Endothelial cell of umbilical vein (primary cell): ENCODE measurements around the gene DOCK7. TPM values are rescaled to one million over a fixed set of nuclear protein-coding genes. Genes with fewer than 3 reads are reported as not detected.

Experiments
- BruUV-seq: library from RNA; stranded (reverse); fragments of 400-500 nt; replicated peaks from 2 replicates; lab custom pipeline; 2021; lab: Mats Ljungman, UMichigan
- CTCF ChIA-PET: fragments of 300-600, 350-600 bp; sonication (Branson Sonifier 250); formaldehyde crosslinking; loops from one replicate; lab custom pipeline; 2021; ENCODE audit warnings: antibody characterized with exemption, inconsistent platforms; lab: Charles Lee
- POLR2A ChIA-PET: fragments of 300-600, 350-600 bp; sonication (Branson Sonifier 250); formaldehyde crosslinking; loops from one replicate; lab custom pipeline; 2021; ENCODE audit warnings: antibody characterized with exemption, inconsistent platforms; lab: Charles Lee
- DNase-seq: peaks from one replicate; pipeline ENCODE4 v3.0.0-alpha.2; 2011; ENCODE audit warnings: low read depth, low spot score
- FAIRE-seq: peaks from 2 replicates; lab custom pipeline; 2011; peaks lifted over from hg19 to GRCh38; lab: Jason Lieb, UNC
- H2AFZ ChIP-seq: 2 replicates; pipeline ENCODE4 v1.6.0; 2012; ENCODE audit warnings: low read depth, low read length, control low read depth, inconsistent platforms
- H3K27ac ChIP-seq: 2 replicates; pipeline ENCODE4 v1.5.1; 2011; ENCODE audit warnings: low read depth, mild to moderate bottlenecking, control low read depth, low read length, moderate library complexity; ENCODE audit not compliant: insufficient read depth
- H3K27me3 ChIP-seq, 2 experiments: 2 replicates each; pipeline versions ENCODE4 v1.6.0 to v1.6.1; 2011; ENCODE audit warnings: low read length in 2 of 2, mixed read lengths in 1 of 2; ENCODE audit not compliant: control insufficient read depth in 2 of 2, insufficient read depth in 2 of 2
- H3K36me3 ChIP-seq, 2 experiments: 2 replicates in 1 of 2; 3 replicates in 1 of 2; pipeline ENCODE4 v1.5.1; 2011; ENCODE audit warnings: low read length in 2 of 2, mild to moderate bottlenecking in 1 of 2, moderate library complexity in 1 of 2; ENCODE audit not compliant: control insufficient read depth in 2 of 2, insufficient read depth in 2 of 2; ENCODE audit errors: extremely low read depth in 1 of 2
- H3K4me1 ChIP-seq: 3 replicates; pipeline ENCODE4 v1.5.1; 2011; ENCODE audit warnings: mild to moderate bottlenecking, low read length; ENCODE audit not compliant: control insufficient read depth, insufficient read depth; ENCODE audit errors: extremely low read depth
- H3K4me2 ChIP-seq: 2 replicates; pipeline ENCODE4 v1.6.1; 2011; ENCODE audit warnings: low read length, control low read depth, mixed read lengths; ENCODE audit not compliant: insufficient read depth
- H3K4me3 ChIP-seq, 3 experiments: fragments of 200-600 bp in 1 of 3; sonication (generic), shearing (Covaris generic) in 1 of 3; replicated peaks in 1 of 3; 2 replicates each; pipeline ENCODE4 v1.5.1; 2011 to 2016; ENCODE audit warnings: control low read depth in 3 of 3, low read length in 3 of 3, mild to moderate bottlenecking in 2 of 3, inconsistent platforms in 1 of 3, low read depth in 1 of 3, moderate library complexity in 1 of 3; ENCODE audit not compliant: insufficient read depth in 1 of 3
- H3K79me2 ChIP-seq: 2 replicates; pipeline ENCODE4 v1.6.0; 2012; ENCODE audit warnings: low read length, inconsistent platforms; ENCODE audit not compliant: control insufficient read depth, insufficient read depth
- H3K9ac ChIP-seq: replicated peaks from 2 replicates; pipeline ENCODE3; 2011; ENCODE audit warnings: low read length, control low read depth; ENCODE audit not compliant: insufficient read depth; ENCODE audit errors: extremely low read depth
- H3K9me1 ChIP-seq: replicated peaks from 3 replicates; pipeline ENCODE4 v1.6.0; 2011; ENCODE audit warnings: mild to moderate bottlenecking, low read length; ENCODE audit not compliant: control insufficient read depth, insufficient read depth; ENCODE audit errors: extremely low read depth
- H3K9me3 ChIP-seq: replicated peaks from 2 replicates; pipeline ENCODE4 v1.5.1; 2012; ENCODE audit warnings: low read length, inconsistent platforms; ENCODE audit not compliant: control insufficient read depth, insufficient read depth
- H4K20me1 ChIP-seq: replicated peaks from 2 replicates; pipeline ENCODE3; 2011; ENCODE audit warnings: mild to moderate bottlenecking, low read length; ENCODE audit not compliant: control insufficient read depth, insufficient read depth; ENCODE audit errors: extremely low read depth
- CTCF ChIP-seq, 2 donors: IDR thresholded peaks; 1 replicate in 1 of 2; 2 replicates in 1 of 2; pipeline ENCODE4 v1.5.1; 2011; ENCODE audit warnings: low read length in 2 of 2, mild to moderate bottlenecking in 2 of 2, moderate library complexity in 2 of 2, control low read depth in 1 of 2, inconsistent platforms in 1 of 2, low read depth in 1 of 2; ENCODE audit not compliant: insufficient read depth in 1 of 2; ENCODE audit errors: extremely low read depth in 1 of 2
- EZH2 ChIP-seq: IDR thresholded peaks from 2 replicates; pipeline ENCODE4 v1.6.1; 2012; ENCODE audit warnings: borderline replicate concordance, low read depth, mild to moderate bottlenecking, moderate library complexity, low read length, inconsistent platforms; ENCODE audit not compliant: severe bottlenecking
- FOS ChIP-seq: IDR thresholded peaks from 2 replicates; pipeline ENCODE4 v1.6.1; 2011; ENCODE audit warnings: mild to moderate bottlenecking, low read length, moderate library complexity, borderline replicate concordance; ENCODE audit not compliant: insufficient read depth
- GATA2 ChIP-seq: IDR thresholded peaks from 2 replicates; pipeline ENCODE4 v1.7.0; 2011; ENCODE audit warnings: low read depth, mild to moderate bottlenecking, moderate library complexity, mixed read lengths, low read length; ENCODE audit not compliant: insufficient read length, insufficient read depth
- JUN ChIP-seq: IDR thresholded peaks from 2 replicates; pipeline ENCODE4 v1.6.1; 2011; ENCODE audit warnings: borderline replicate concordance, low read depth; ENCODE audit not compliant: insufficient read length, insufficient read depth
- MAX ChIP-seq: IDR thresholded peaks from 2 replicates; pipeline ENCODE4 v1.6.1; 2011; ENCODE audit not compliant: insufficient read depth, insufficient read length
- MYC ChIP-seq: IDR thresholded peaks from one replicate; pipeline ENCODE4 v1.6.1; 2011; ENCODE audit warnings: mild to moderate bottlenecking, low read depth, low read length
- POLR2A ChIP-seq: IDR thresholded peaks from 2 replicates; pipeline ENCODE4 v1.6.1; 2012; ENCODE audit warnings: low read depth, mild to moderate bottlenecking, control low read depth, low read length
- POLR2AphosphoS5 ChIP-seq: IDR thresholded peaks from 2 replicates; pipeline ENCODE4 v1.6.1; 2012; ENCODE audit warnings: low read depth, mild to moderate bottlenecking, control low read depth, low read length, moderate library complexity; ENCODE audit not compliant: insufficient read depth
- dilution Hi-C: fragments of 300-500 bp; cut with MboI; formaldehyde crosslinking; loops from one replicate; pipeline ENCODE4 v1.15.0; 2019; ENCODE audit warnings: low sequenced_read_pairs; ENCODE audit not compliant: extremely low pct_ligation_motif_present
- intact Hi-C: fragments of 100-400 bp; cut with micrococcal nuclease; formaldehyde crosslinking; loops from one replicate; pipeline ENCODE4 v1.10.0; 2022
- polyA plus RNA-seq, 4 experiments: library from polyadenylated mRNA; depleted of rRNA in 3 of 4; stranded (reverse) in 3 of 4; unstranded in 1 of 4; fragments of >200 nt; gene quantifications; 2 replicates each; pipeline versions ENCODE4 v1.2.1 to v1.2.3, GENCODE V29; 2011 to 2012; ENCODE audit warnings: missing spikeins in 1 of 4
- total RNA-seq: library from RNA; stranded (reverse); gene quantifications from 2 replicates; pipeline ENCODE4 v1.2.3, GENCODE V29; 2021

The DOCK7 gene
- total and polyA plus RNA-seq, 2 donors (not counting 3 experiments of a cell fraction or from before 2014, with no cell fraction given) = 9.4 to 31.9 TPM

GRCh38 chr1:62676611-62677356 lies 11.4 kb downstream of the DOCK7 start:
- H2AFZ ChIP-seq = no peak overlapping the region
- no peak for DNase-seq
- no TSS peak for BruUV-seq
- H3K4me1 ChIP-seq = no peaks in the 10 kb centered on the region
- H3K4me2 ChIP-seq = no peak overlapping the region
- intact Hi-C loops = loop anchor here (5.0 kb wide), 1 partner anchor 34 kb away; no protein-coding TSS in a partner anchor
- FAIRE-seq = no peak
- ChIA-PET CTCF (interaction anchor here (0.6 to 1.3 kb wide), 3 partner anchors 8 to 15 kb away, joined by 3 read pairs; no protein-coding TSS in a partner anchor), POLR2A (interaction anchor here (0.6 kb wide), 1 partner anchor 48 kb away, joined by 6 read pairs; no protein-coding TSS in a partner anchor)
- no peaks in the 10 kb centered on the region for H3K9me3 ChIP-seq
- no peak overlapping the region for H3K4me3 ChIP-seq
- no peak for TF ChIP-seq MYC
- no peak for TF ChIP-seq POLR2AphosphoS5
- TF ChIP-seq FOS = no peak
- no peak for TF ChIP-seq EZH2
- no peak for TF ChIP-seq POLR2A
- no peak for TF ChIP-seq MAX
- TF ChIP-seq CTCF (IDR thresholded peaks at IDR 0.05; ENCODE audit: extremely low read depth in 1 of 2, insufficient read depth in 1 of 2, low read depth in 1 of 2, low read length in 2 of 2) = no peak
- TF ChIP-seq JUN = no peak
- no peak for TF ChIP-seq GATA2
- peaks cover 66% of the 10 kb centered on the region for H3K79me2 ChIP-seq
- no peak overlapping the region for H3K27ac ChIP-seq
- no peaks in the 10 kb centered on the region for H3K27me3 ChIP-seq
- peaks cover 4% of the 10 kb centered on the region for H4K20me1 ChIP-seq
- no peaks in the 10 kb centered on the region for H3K36me3 ChIP-seq
- dilution Hi-C loops = no loop called here
- H3K9me1 ChIP-seq = no peaks in the 10 kb centered on the region
- H3K9ac ChIP-seq = no peak overlapping the region
